ENCODE measurements around the gene ANXA7.

ANXA7 gene

GRCh38 chr10:73446926-73447325 lies 33.1 kb upstream of the ANXA7 start:
- no peak for TF ChIP-seq CTCF (IDR thresholded peaks at IDR 0.05; ENCODE audit: insufficient read depth, low read depth, low read length, missing control alignments)
- DNase-seq (ENCODE audit: low read depth), result no peak
- no peak overlapping the region for H3K4me3 ChIP-seq (ENCODE audit: low read length)

DNA sequence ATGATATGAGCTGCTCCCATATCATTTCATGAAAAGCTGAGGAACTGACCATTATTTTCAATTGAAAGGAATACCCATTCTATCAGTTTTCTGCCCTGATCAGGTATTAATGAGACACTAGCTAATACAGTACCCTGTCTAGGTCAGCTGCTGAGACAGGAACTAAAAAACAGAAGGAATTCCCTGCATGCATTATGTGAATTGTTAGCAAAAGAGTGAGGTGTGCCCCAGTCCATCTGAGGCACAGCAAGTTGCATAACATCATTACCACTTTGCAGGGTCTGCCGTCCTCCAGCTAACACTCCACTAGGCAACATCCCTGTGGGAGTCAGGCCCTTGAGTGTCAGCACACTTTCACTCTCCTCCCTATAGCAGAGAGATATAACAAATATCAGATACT lies 30.6 kb upstream of the ANXA7 start:
- no peak for TF ChIP-seq CTCF (IDR thresholded peaks at IDR 0.05; ENCODE audit: insufficient read depth, low read depth, low read length, missing control alignments)
- no peak for DNase-seq (ENCODE audit: low read depth)
- H3K4me3 ChIP-seq (ENCODE audit: low read length), result no peak overlapping the region

- no peak for TF ChIP-seq CTCF (IDR thresholded peaks at IDR 0.05; ENCODE audit: insufficient read depth, low read depth, low read length, missing control alignments)
- no peak overlapping the region for H3K4me3 ChIP-seq (ENCODE audit: low read length)
- DNase-seq (ENCODE audit: low read depth), result peak; percentile 66
Observed at GRCh38 chr10:73439605-73440312, 25.9 kb upstream of the ANXA7 start.

DNA sequence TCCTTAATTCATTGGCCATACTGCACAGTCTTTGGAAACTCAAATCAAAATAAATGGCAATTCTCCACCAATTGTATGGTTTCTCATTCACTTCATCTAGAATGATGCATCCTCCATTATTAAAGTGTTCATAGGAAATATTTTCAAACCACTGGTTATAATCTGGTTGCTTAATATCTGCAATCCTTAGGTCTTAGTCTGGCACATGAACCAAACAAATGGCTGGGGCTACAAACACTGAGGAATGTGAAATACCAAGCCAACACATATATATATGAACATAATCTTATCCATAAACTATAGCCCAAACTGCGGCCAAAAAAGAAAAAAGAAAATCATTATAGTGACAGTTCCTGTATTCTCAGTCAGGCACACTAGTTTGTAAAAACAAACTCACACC lies 25.2 kb upstream of the ANXA7 start:
- H3K4me3 ChIP-seq (ENCODE audit: low read length), result no peak overlapping the region
- no peak for TF ChIP-seq CTCF (IDR thresholded peaks at IDR 0.05; ENCODE audit: insufficient read depth, low read depth, low read length, missing control alignments)
- no peak for DNase-seq (ENCODE audit: low read depth)

- DNase-seq (ENCODE audit: low read depth), result no peak
- H3K4me3 ChIP-seq (ENCODE audit: low read length), result no peak within 1 kb of the TSS
- TF ChIP-seq CTCF (IDR thresholded peaks at IDR 0.05; ENCODE audit: insufficient read depth, low read depth, low read length, missing control alignments), result no peak
Observed at GRCh38 chr10:73433538-73433867, 19.6 kb upstream of the ANXA7 start, which contains the start of gene MSS51. TSS of gene MSS51 (minus strand) at chr10:73433561. CDS start at chr10:73428284, 5,277 bp downstream.

GRCh38 chr10:73432646-73433537 lies 19.0 kb upstream of the ANXA7 start:
- TF ChIP-seq CTCF (IDR thresholded peaks at IDR 0.05; ENCODE audit: insufficient read depth, low read depth, low read length, missing control alignments), result no peak
- no peak overlapping the region for H3K4me3 ChIP-seq (ENCODE audit: low read length)
- no peak for DNase-seq (ENCODE audit: low read depth)

Data from epithelial cell of esophagus (primary cell).